Heart right ventricle (tissue), 16 donors: ENCODE measurements around the gene ABHD8. TPM values are rescaled to one million over a fixed set of nuclear protein-coding genes. Genes with fewer than 3 reads are reported as not detected.

ENCODE experiments used
- ATAC-seq, 8 donors: fragments of 200-7000 bp; cut with Tn5 transposase; one replicate each; pipeline ENCODE4 v1.9.1; 2020; ENCODE audit warnings: mild to moderate bottlenecking in 8 of 8, moderate library complexity in 8 of 8, moderate number of reproducible peaks in 1 of 8
- DNase-seq, 2 donors: peaks; one replicate each; pipeline ENCODE4 v3.0.0-alpha.2; 2020
- H3K27ac ChIP-seq, 10 donors: fragments of 200-600 bp; sonication (generic) in 2 of 10; one replicate each; pipeline versions ENCODE4 v1.5.0 to v1.8.0; 2020 to 2022; ENCODE audit warnings: mild to moderate bottlenecking in 3 of 10
- H3K27me3 ChIP-seq, 7 donors: fragments of 200-600 bp; one replicate each; pipeline ENCODE4 v1.8.0; 2021 to 2022; ENCODE audit warnings: mild to moderate bottlenecking in 2 of 7
- H3K36me3 ChIP-seq, 9 donors: fragments of 200-600 bp; sonication (generic) in 1 of 9; one replicate each; pipeline versions ENCODE4 v1.5.0 to v1.8.0; 2020 to 2022; ENCODE audit warnings: mild to moderate bottlenecking in 2 of 9
- H3K4me1 ChIP-seq, 9 donors: fragments of 200-600 bp; sonication (generic) in 1 of 9; one replicate each; pipeline versions ENCODE4 v1.5.0 to v1.8.0; 2020 to 2022; ENCODE audit warnings: mild to moderate bottlenecking in 4 of 9
- H3K4me3 ChIP-seq, 10 donors: fragments of 200-600 bp; sonication (generic) in 2 of 10; one replicate each; pipeline versions ENCODE4 v1.5.0 to v1.8.0; 2020 to 2022; ENCODE audit warnings: mild to moderate bottlenecking in 7 of 10, moderate library complexity in 2 of 10
- H3K9me3 ChIP-seq, 11 donors: fragments of 200-600 bp in 10 of 11; sonication (generic) in 2 of 11; one replicate each; pipeline versions ENCODE4 v1.5.0 to v1.8.0; 2013 to 2022; ENCODE audit warnings: mild to moderate bottlenecking in 2 of 11, control low read depth in 1 of 11, moderate library complexity in 1 of 11
- CTCF ChIP-seq, 9 donors: fragments of 200-600 bp; sonication (generic) in 2 of 9; IDR thresholded peaks; one replicate each; pipeline versions ENCODE4 v1.5.0 to v1.8.0; 2021 to 2022; ENCODE audit warnings: antibody characterized with exemption in 9 of 9, mild to moderate bottlenecking in 5 of 9, moderate library complexity in 1 of 9
- WGBS, 2 donors: extraction: QIAGEN DNeasy Blood & Tissue Kit; methylation state at CpG; one replicate each; pipeline ENCODE4 v1.1.7; 2013; ENCODE audit warnings: inconsistent platforms in 1 of 2; 5-methylcytosine and 5-hydroxymethylcytosine counted together
- intact Hi-C, 10 donors: fragments of 100-400 bp; cut with DNase I; formaldehyde crosslinking; loops; one replicate each; pipeline versions ENCODE4 v1.11.1 to v1.14.2; 2022
- polyA plus RNA-seq, 2 donors: library from polyadenylated mRNA; stranded (reverse); fragments of 200-250 nt; gene quantifications; one replicate each; pipeline ENCODE4 v1.2.3, GENCODE V29; 2013
- total RNA-seq, 10 donors: library from RNA; stranded (reverse); fragmentation: NEBNext Ultra II Directional in 3 of 10; extraction: Animal tissue kit (Norgen Biotek cat#: 25700) in 3 of 10; gene quantifications; one replicate each; pipeline versions ENCODE4 v1.2.1 to v1.2.4, GENCODE V29; 2021 to 2023
- donor health status: Arrhythmogenic right ventricular cardiomyopathy.
- donor health status: ischemic (EF 13 %, LVEDD 7.1; RV severe dilation, severe dysfunction).
- donor health status: healthy with polysubstance abuse.
- donor health status: DM: no; HTN: yes; CAD: no.
- donor health status: DM: no; HTN: no; CAD: no.
- donor health status: ischemic (EF 25% LVEDD 6.9; RV normal size, moderate dysfunction).
- donor health status: ischemic (EF 25% LVEDD 5.7; RV mildly dilated, moderate dysfunction).
- donor health status: healthy.
- donor health status: DM: yes; HTN: yes; CAD: no.
- donor health status: Ischemic cardiomyopathy.
- donor health status: ischemic (EF 35%, LVEDD 5.7; RV mildly dilated, moderate dysfunction).
- donor health status: nonischemic (EF 11% LVEDD 7.7; RV severe dilation, severe dysfunction).
- donor health status: DM: yes; HTN: yes; CAD: no.
- donor health status: PGD.
- donor health status: ischemic (EF 29% LVEDD 5.4; RV normal size, mild dysfunction).
- donor health status: nonischemic (EF 23%, LVEDD 6.1; RV moderate dilation, normal function).

The ABHD8 gene
- total and polyA plus RNA-seq, 12 donors = 6.0 to 16.9 (median 8.2) TPM

- H3K27me3 ChIP-seq = peaks cover 0 to 28% (median 0%) of the 10 kb centered on the region in 7 donors
These were observed 25.5 kb upstream of the ABHD8 start for GRCh38 chr19:17328517-17329365.

GRCh38 chr19:17327654-17328516 lies 24.7 kb upstream of the ABHD8 start:
- WGBS, 2 donors = 48 to 53% methylated on average over 59 to 64 of the region's 64 CpGs
- Histone ChIP-seq H3K27me3 (peaks cover 0 to 28% (median 0%) of the 10 kb centered on the region in 7 donors), H3K36me3 (peaks cover 0 to 26% (median 0%) of the 10 kb centered on the region in 9 donors), H3K4me1 (peaks cover 0 to 21% (median 0%) of the 10 kb centered on the region in 9 donors), H3K27ac (peak overlapping the region in 1 of 10 donors; percentile 26), H3K4me3 (peak overlapping the region in 6 of 10 donors; percentile 11 to 50 (median 30)), H3K9me3 (no peaks in the 10 kb centered on the region)
- intact Hi-C loops = no loop called here
- peak in 5 of 8 donors; percentile 12 to 50 (median 28) for ATAC-seq
- no peak for DNase-seq
- TF ChIP-seq CTCF (IDR thresholded peaks at IDR 0.05) = peak in 1 of 9 donors; percentile 8

More at GRCh38 chr19:17328517-17329365, 25.5 kb upstream of the ABHD8 start:
- peak overlapping the region in 1 of 10 donors; percentile 26 for H3K27ac ChIP-seq
- intact Hi-C loops = no loop called here
- no peak for TF ChIP-seq CTCF (IDR thresholded peaks at IDR 0.05)
- H3K4me1 ChIP-seq = peaks cover 0 to 28% (median 3%) of the 10 kb centered on the region in 9 donors
- peak overlapping the region in 6 of 10 donors; percentile 11 to 50 (median 30) for H3K4me3 ChIP-seq
- H3K9me3 ChIP-seq = no peaks in the 10 kb centered on the region
- no peak for ATAC-seq
- no peak for DNase-seq
- 43 to 44% methylated on average over 60 to 94 of the region's 94 CpGs for WGBS, 2 donors
- H3K36me3 ChIP-seq = peaks cover 0 to 26% (median 0%) of the 10 kb centered on the region in 9 donors

- H3K27me3 ChIP-seq = peaks cover 0 to 28% (median 0%) of the 10 kb centered on the region in 7 donors
- no peaks in the 10 kb centered on the region for H3K9me3 ChIP-seq
- ATAC-seq (peak in 1 of 8 donors; percentile 2), DNase-seq (no peak)
- intact Hi-C loops = no loop called here
- no peak overlapping the region for H3K27ac ChIP-seq
- peaks cover 0 to 33% (median 0%) of the 10 kb centered on the region in 9 donors for H3K36me3 ChIP-seq
- WGBS, 2 donors = 93 to 96% methylated on average over 21 to 27 of the region's 27 CpGs
- H3K4me1 ChIP-seq = peaks cover 0 to 21% (median 0%) of the 10 kb centered on the region in 9 donors
- TF ChIP-seq CTCF (IDR thresholded peaks at IDR 0.05) = no peak
- H3K4me3 ChIP-seq = no peak overlapping the region
These were observed 23.9 kb upstream of the ABHD8 start for GRCh38 chr19:17327068-17327653.

GRCh38 chr19:17326595-17326966 lies 23.4 kb upstream of the ABHD8 start:
- 75 to 78% methylated on average over 11 of the region's 11 CpGs for WGBS, 2 donors
- intact Hi-C loops = no loop called here
- H3K27ac ChIP-seq = no peak overlapping the region

More at GRCh38 chr19:17326595-17326966, 23.4 kb upstream of the ABHD8 start:
- TF ChIP-seq CTCF (IDR thresholded peaks at IDR 0.05) = no peak
- H3K27me3 ChIP-seq = peaks cover 0 to 28% (median 0%) of the 10 kb centered on the region in 7 donors
- H3K4me3 ChIP-seq = no peak overlapping the region
- DNase-seq (no peak), ATAC-seq (no peak)
- peaks cover 0 to 39% (median 2%) of the 10 kb centered on the region in 9 donors for H3K36me3 ChIP-seq
- H3K4me1 ChIP-seq = peaks cover 0 to 21% (median 0%) of the 10 kb centered on the region in 9 donors
- no peaks in the 10 kb centered on the region for H3K9me3 ChIP-seq
